HUES64 (cell line): ENCODE data around the gene NDUFA3.
A peak's percentile ranks its signal among the peaks of the same experiment; 100 is the strongest.
"Not testable (repeated sequence)": the region's sequence is repeated elsewhere in the genome, so short reads cannot be mapped to it uniquely, and the experiment has no call there.

ENCODE experiments used
- H3K27ac ChIP-seq: 2 replicates; pipeline ENCODE4 v1.7.0; 2013; ENCODE audit warnings: low read depth, low read length, inconsistent platforms
- H3K27me3 ChIP-seq: 2 replicates; pipeline ENCODE4 v1.6.1; 2013; ENCODE audit warnings: mild to moderate bottlenecking, low read length; ENCODE audit not compliant: insufficient read depth
- H3K36me3 ChIP-seq: 2 replicates; pipeline ENCODE4 v1.6.1; 2013; ENCODE audit warnings: mild to moderate bottlenecking, low read length; ENCODE audit not compliant: insufficient read depth
- H3K4me1 ChIP-seq: 2 replicates; pipeline ENCODE4 v1.6.1; 2013; ENCODE audit warnings: mild to moderate bottlenecking, low read length, moderate library complexity; ENCODE audit not compliant: insufficient read depth
- H3K4me3 ChIP-seq: 2 replicates; pipeline ENCODE4 v1.5.1; 2013; ENCODE audit warnings: mild to moderate bottlenecking, low read length, moderate library complexity
- H3K9ac ChIP-seq: 2 replicates; pipeline ENCODE4 v1.6.1; 2013; ENCODE audit warnings: mild to moderate bottlenecking, low read depth, low read length
- H3K9me3 ChIP-seq: 2 replicates; pipeline ENCODE4 v1.6.1; 2013; ENCODE audit warnings: low read depth, low read length; ENCODE audit not compliant: insufficient read depth
- WGBS: fragments of 150-250, 120-280 bp; methylation state at CpG from one replicate; pipeline ENCODE4 v1.1.7; 2013; ENCODE audit warnings: missing lambda C conversion rate; 5-methylcytosine and 5-hydroxymethylcytosine counted together

Gene NDUFA3

DNA sequence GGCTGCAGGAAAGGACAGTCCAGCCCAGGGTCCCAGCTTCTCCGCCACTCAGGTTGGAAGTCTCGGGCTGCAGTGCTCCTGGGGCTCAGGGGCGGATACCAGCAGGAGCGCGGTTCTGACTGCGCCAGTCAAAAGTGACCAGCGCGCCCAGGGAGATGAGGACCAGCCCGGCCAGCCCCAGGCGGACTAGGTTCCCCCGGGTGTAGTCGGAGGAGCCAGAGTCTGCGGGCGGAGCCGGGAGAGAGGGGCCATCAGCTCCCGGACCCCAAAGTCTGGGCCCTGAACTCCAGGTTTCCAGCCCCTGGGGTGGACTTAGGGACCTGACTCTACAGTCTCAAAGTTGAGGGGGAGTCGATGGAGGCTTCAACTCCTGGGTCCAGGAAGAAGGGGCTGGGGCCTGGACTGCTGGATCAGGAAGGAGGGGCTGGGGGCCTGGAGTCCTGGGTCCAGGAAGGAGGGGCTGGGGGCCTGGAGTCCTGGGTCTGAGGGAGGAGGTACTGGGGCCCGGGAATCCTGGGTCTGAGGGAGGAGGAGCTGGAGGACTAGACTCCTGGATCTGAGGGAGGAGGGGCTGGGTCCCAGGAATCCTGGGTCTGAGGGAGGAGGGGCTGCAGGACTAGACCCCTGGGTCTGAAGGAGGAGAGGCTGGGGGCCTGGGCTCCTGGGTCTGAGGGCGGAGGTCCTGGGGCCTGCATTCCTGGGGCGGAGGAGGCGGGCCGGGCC, 7.4 kb upstream of the NDUFA3 start:
- H3K27me3 ChIP-seq: peaks cover 30% of the 10 kb centered on the region
- peak overlapping the region; percentile 55 for H3K4me3 ChIP-seq
- no peaks in the 10 kb centered on the region for H3K36me3 ChIP-seq
- H3K9me3 ChIP-seq: no peaks in the 10 kb centered on the region
- H3K9ac ChIP-seq: peak overlapping the region; percentile 46
- H3K4me1 ChIP-seq: peaks cover 5% of the 10 kb centered on the region; the same call in 1 of the 2 replicates
- no peak overlapping the region for H3K27ac ChIP-seq
- 73% methylated on average over 22 of the region's 22 CpGs for WGBS

DNA sequence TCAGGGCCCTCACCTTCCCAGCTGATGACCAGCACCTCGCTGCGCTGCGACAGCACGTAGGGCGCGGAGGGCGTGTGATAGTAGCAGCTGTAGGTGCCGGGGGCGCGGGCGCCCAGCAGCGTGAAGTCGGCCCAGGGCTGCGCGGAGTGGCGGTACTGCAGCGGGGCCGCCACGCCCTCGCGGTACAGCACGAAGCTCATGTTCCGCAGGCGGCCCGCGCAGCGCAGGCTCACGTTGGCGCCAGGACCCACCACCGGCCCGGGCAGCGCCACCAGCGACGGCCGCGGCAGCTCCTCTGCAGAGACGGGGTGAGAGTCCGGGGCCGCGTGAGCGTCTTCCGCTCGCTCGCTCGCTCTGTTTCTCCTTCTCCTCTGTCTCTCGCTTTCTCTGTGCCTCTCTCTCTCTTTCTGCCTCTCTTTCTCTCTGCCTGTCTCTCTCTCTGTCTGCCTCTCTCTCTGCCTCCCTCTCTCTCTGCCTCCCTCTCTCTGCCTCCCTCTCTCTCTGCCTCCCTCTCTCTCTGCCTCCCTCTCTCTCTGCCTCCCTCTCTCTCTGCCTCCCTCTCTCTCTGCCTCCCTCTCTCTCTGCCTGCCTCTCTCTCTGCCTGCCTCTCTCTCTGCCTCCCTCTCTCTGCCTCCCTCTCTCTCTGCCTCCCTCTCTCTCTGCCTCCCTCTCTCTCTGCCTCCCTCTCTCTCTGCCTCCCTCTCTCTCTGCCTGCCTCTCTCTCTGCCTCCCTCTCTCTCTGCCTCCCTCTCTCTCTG, 6.6 kb upstream of the NDUFA3 start:
- not testable (repeated sequence) for H3K27ac ChIP-seq, H3K4me1 ChIP-seq, H3K36me3 ChIP-seq, H3K9me3 ChIP-seq
- under 1% methylated on average over 46 of the region's 46 CpGs for WGBS
- Histone ChIP-seq H3K4me3 (peak overlapping the region; percentile 55), H3K9ac (peak overlapping the region; percentile 46), H3K27me3 (peaks cover 30% of the 10 kb centered on the region)

DNA sequence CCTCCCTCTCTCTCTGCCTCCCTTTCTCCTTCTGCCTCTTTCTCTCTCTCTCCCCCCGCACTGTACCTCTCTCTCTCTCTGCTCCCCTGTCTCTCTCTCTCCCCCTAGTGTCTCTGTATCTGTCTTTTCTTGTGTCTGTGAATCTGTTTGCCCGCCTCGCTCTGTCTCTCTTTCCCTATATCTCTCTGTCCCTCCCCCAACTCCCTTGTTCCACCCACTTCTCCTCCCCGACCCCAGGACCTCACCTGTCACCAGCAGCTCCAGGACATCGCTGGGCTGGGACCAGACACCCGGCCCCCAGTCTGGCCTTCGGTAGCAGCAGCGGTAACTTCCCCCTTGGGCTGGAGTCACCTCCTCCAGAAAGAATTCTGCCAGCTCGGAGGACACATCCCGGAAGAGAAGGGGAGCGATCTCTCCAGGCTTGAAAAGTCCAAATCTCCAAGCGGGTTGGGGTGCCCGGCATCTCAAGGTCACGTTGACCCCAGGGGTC, 6.0 kb upstream of the NDUFA3 start:
- Histone ChIP-seq H3K9me3 (no peaks in the 10 kb centered on the region), H3K36me3 (no peaks in the 10 kb centered on the region), H3K27ac (0 out of 2 replicates have a peak overlapping the region, but pooled peaks have one; percentile 30), H3K9ac (peak overlapping the region; percentile 46; the same call in 1 of the 2 replicates), H3K4me3 (peak overlapping the region; percentile 55), H3K27me3 (peaks cover 30% of the 10 kb centered on the region), H3K4me1 (peaks cover 5% of the 10 kb centered on the region; the same call in 1 of the 2 replicates)
- WGBS: 16% methylated on average over 14 of the region's 14 CpGs

DNA sequence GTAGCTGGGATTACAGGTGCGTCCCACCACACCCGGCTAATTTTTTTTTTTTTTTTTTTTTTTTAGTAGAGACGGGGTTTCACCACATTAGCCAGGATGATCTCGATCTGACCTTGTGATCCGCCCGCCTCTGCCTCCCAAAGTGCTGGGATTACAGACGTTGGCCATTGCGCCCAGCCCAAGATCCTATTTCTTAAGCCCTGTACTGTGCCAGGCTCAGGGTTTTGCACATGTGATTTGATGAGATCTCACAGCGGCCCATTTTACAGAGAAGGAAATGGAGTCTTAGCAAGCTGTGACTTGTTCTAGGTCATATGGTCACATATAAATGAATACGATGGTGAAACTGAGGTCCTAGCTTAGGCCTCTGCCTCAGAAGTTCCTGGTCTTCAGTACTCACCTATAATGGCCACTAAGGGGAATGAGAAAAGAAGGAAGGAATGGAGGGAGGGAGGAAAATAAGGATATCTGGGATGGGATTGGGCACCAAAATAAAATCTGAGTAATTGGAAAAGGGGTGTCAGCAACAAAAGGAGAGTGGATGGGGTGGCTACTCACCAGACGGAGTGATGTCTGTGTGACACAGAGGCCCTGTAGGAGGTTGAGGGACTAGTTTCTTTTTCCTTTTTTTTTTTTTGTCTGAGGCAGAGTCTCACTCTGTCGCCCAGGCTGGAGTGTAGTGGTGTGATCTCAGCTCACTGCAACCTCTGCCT, 3.3 kb upstream of the NDUFA3 start:
- Histone ChIP-seq H3K4me1 (peaks cover 5% of the 10 kb centered on the region; the same call in 1 of the 2 replicates), H3K27me3 (peaks cover 27% of the 10 kb centered on the region), H3K9me3 (no peaks in the 10 kb centered on the region), H3K27ac (no peak overlapping the region), H3K9ac (no peak overlapping the region), H3K4me3 (no peak overlapping the region), H3K36me3 (peaks cover 1% of the 10 kb centered on the region)
- 94% methylated on average over 10 of the region's 12 CpGs for WGBS

DNA sequence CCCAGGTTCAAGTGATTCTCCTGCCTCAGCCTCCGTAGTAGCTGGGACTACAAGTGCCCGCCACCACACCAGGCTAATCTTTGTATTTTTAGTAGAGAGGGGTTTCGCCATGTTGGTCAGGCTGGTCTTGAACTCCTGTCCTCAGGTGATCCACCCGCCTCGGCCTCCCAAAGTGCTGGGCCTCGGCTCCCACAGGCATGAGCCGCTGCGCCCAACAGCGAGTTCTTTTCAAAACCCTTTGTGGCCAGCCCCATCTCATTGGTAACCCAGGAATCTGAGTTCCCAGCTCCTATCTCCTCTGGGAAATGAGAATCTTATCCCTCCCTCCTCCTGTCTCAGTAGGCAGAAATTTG, 2.8 kb upstream of the NDUFA3 start:
- peaks cover 22% of the 10 kb centered on the region for H3K27me3 ChIP-seq
- not testable (repeated sequence) for H3K9me3 ChIP-seq, H3K9ac ChIP-seq, H3K4me1 ChIP-seq, H3K36me3 ChIP-seq, H3K4me3 ChIP-seq, H3K27ac ChIP-seq
- 83% methylated on average over 9 of the region's 9 CpGs for WGBS

DNA sequence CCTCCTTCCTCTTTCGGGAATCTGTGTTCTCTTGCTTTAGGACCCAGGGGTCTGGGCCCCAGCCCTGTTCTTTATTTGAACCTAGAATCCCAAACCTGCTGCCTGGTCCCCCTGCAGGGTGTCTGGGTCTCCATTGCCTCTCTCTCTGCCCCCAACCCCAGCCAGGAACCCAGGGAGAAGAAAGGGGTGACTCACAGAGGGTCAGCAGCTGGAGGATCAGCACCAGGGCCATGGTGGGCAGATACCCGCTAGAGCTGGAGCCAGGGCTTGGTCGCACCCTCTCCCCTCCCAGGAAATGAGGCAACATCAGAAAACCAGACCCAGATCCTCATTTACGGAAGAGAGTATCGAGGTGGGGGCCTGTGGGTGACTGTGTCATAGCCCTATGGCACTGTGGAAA, 2.1 kb upstream of the NDUFA3 start, which contains the start of gene OSCAR:
Gene OSCAR, minus strand, starts transcription at position 243 of the 400 bp plus-strand sequence. Its CDS starts 11 bp downstream, at position 232.
- Histone ChIP-seq H3K27me3 (peaks cover 15% of the 10 kb centered on the region), H3K9me3 (no peaks in the 10 kb centered on the region), H3K36me3 (peaks cover 10% of the 10 kb centered on the region), H3K4me3 (no peak within 1 kb of the TSS), H3K9ac (no peak within 1 kb of the TSS), H3K4me1 (peaks cover 5% of the 10 kb centered on the region; the same call in 1 of the 2 replicates), H3K27ac (0 out of 2 replicates have a peak within 1 kb of the TSS, but pooled peaks have one; percentile 35)
- 84% methylated on average over 4 of the region's 5 CpGs for WGBS

DNA sequence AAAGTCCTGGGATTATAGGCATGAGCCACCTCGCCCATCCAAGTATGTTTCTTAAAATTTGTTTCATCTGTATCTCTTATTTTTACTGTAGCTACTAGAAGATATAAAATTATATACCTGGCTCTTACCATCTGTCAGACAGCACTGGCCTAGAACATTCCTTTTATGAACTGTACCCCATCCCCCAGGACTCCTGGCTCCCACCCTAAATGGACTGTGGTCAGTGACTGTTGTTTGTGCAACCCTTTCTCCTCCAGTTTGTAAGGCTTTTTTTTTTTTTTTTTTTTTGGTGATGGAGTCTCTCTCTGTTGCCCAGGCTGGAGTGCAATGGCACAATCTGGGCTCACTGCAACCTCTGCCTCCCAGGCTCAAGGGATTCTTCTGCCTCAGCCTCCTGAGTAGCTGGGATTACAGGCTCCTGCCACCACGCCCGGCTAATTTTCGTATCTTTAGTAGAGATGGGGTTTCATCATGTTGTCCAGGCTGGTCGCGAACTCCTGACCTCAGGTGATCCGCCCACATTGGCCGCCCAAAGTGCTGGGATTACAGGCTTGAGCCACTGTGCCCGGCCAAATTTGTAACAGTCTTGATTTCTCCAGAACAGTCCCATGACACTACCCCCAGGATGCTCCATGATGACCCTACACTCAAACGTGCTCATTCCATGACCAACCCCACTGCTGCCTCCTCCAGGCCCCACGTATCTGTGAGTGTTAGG, 2.5 kb downstream of the NDUFA3 start:
- no peak overlapping the region for H3K9ac ChIP-seq
- H3K27ac ChIP-seq: no peak overlapping the region
- no peaks in the 10 kb centered on the region for H3K27me3 ChIP-seq
- H3K4me3 ChIP-seq: no peak overlapping the region
- no peaks in the 10 kb centered on the region for H3K9me3 ChIP-seq
- WGBS: 93% methylated on average over 11 of the region's 11 CpGs
- no peaks in the 10 kb centered on the region for H3K4me1 ChIP-seq
- H3K36me3 ChIP-seq: peaks cover 55% of the 10 kb centered on the region

DNA sequence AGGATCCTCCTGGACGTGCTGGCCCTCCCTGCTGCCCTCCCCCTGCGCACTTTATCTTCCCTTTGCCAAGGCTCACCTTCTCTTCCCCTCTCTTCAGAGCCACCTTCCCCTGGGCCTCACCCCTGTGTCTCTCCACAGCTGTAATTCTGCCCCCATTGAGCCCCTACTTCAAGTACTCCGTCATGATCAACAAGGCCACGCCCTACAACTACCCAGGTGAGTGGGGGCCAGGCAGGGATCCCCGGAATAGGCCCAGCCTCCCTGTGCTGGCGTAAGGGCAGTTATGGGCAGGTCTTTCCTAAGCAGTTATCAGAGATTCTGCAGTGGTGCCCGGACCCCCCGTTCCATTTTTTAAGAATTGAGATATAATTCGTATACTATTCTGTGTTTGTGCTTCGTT, 3.1 kb downstream of the NDUFA3 start:
- no peak overlapping the region for H3K4me3 ChIP-seq
- peaks cover 62% of the 10 kb centered on the region for H3K36me3 ChIP-seq
- H3K9ac ChIP-seq: no peak overlapping the region
- 90% methylated on average over 10 of the region's 10 CpGs for WGBS
- H3K27me3 ChIP-seq: no peaks in the 10 kb centered on the region
- H3K27ac ChIP-seq: no peak overlapping the region
- no peaks in the 10 kb centered on the region for H3K4me1 ChIP-seq
- H3K9me3 ChIP-seq: no peaks in the 10 kb centered on the region

DNA sequence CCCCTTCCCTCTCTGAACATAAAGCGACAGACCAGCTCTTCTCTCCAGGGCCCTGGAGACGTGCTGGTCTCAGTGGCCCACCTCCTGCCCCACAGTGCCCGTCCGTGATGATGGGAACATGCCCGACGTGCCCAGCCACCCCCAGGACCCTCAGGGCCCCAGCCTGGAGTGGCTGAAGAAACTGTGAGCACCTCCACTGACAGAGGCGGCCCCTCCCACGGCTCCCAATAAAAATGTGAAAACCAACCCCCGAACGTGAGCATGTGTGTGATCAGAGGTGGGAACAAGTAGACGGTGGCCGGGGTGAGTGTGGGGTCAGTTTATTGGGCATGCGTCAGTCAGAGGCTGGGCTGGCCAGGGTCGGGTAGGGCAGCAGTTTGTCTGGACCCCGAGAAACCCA, 4.1 kb downstream of the NDUFA3 start:
- Histone ChIP-seq H3K4me3 (no peak overlapping the region), H3K27ac (no peak overlapping the region), H3K4me1 (no peaks in the 10 kb centered on the region), H3K9ac (no peak overlapping the region), H3K27me3 (no peaks in the 10 kb centered on the region), H3K36me3 (peaks cover 66% of the 10 kb centered on the region), H3K9me3 (no peaks in the 10 kb centered on the region)
- WGBS: 95% methylated on average over 15 of the region's 15 CpGs

DNA sequence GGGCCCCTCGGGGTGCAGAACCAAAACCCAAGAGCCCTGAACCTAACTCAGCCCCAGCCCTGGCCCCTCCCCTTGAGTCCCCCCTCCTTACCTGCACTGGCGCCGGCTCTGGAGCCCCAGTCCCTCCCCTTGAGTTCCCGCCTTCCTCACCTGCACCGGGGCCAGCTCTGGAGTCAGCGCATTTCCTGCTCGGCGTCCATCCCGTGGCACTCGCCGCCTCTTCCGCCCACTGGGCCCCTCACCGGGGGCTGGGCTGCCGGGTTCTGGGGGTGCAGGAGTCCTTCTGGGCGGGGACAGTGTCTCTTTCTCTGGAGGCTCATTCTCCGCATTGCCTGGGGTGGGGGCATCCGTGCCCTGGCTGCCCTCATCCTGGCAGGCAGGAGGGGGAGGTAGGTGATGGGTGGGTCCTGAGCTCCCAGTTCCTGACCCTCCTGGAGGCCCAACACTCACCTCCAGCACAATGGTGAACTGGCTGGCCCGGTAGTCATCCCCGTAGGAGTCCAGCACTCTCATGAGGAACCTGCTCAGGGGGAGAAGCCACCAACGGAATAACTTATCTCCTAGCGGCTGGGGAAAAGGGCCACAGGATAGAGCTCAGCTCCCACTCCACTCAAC, 5.3 kb downstream of the NDUFA3 start:
- Histone ChIP-seq H3K4me3 (no peak overlapping the region), H3K4me1 (no peaks in the 10 kb centered on the region), H3K9me3 (no peaks in the 10 kb centered on the region), H3K36me3 (peaks cover 66% of the 10 kb centered on the region), H3K9ac (no peak overlapping the region), H3K27ac (no peak overlapping the region), H3K27me3 (no peaks in the 10 kb centered on the region)
- WGBS: 89% methylated on average over 20 of the region's 21 CpGs
